ENCODE results near the gene TADA2A.

The TADA2A gene

GRCh38 chr17:37405955-37406634 is 591 bp upstream of the TADA2A start (continued):
- TF ChIP-seq PRDM4 (tag by site-specific recombination; IDR thresholded peaks at IDR 0.05) (no peak), WT1 (tag by site-specific recombination; IDR thresholded peaks at IDR 0.05) (peak; percentile 30; the same call in 1 of the 2 replicates), SCRT2 (tag by site-specific recombination; IDR thresholded peaks at IDR 0.05) (peak; percentile 94), ZBTB20 (tag by site-specific recombination; IDR thresholded peaks at IDR 0.05) (peak; percentile 67), ZSCAN16 (tag by site-specific recombination; IDR thresholded peaks at IDR 0.05) (0 out of 2 replicates have a peak, but pooled peaks have one; percentile 22), ZNF843 (tag by site-specific recombination; IDR thresholded peaks at IDR 0.05) (0 out of 2 replicates have a peak, but pooled peaks have one; percentile 12), ZBTB17 (tag by site-specific recombination; IDR thresholded peaks at IDR 0.05) (peak; percentile 37; the same call in 1 of the 2 replicates), ZXDB (tag by site-specific recombination; IDR thresholded peaks at IDR 0.05) (0 out of 2 replicates have a peak, but pooled peaks have one; percentile 51), CTCF (tag by site-specific recombination; IDR thresholded peaks at IDR 0.05) (0 out of 2 replicates have a peak, but pooled peaks have one; percentile 19), SCRT1 (tag by site-specific recombination; IDR thresholded peaks at IDR 0.05; ENCODE audit: borderline replicate concordance) (peak; percentile 69), ZNF768 (tag by site-specific recombination; IDR thresholded peaks at IDR 0.05) (no peak), REST (tag by site-specific recombination; IDR thresholded peaks at IDR 0.05) (0 out of 2 replicates have a peak, but pooled peaks have one; percentile 47), ZNF501 (tag by site-specific recombination; IDR thresholded peaks at IDR 0.05) (peak; percentile 67), ZNF664 (tag by site-specific recombination; IDR thresholded peaks at IDR 0.05) (0 out of 2 replicates have a peak, but pooled peaks have one; percentile 21), ZNF114 (tag by site-specific recombination; IDR thresholded peaks at IDR 0.05) (no peak), ZNF2 (tag by site-specific recombination; IDR thresholded peaks at IDR 0.05) (peak; percentile 76; the same call in 1 of the 2 replicates), ZSCAN18 (tag by site-specific recombination; IDR thresholded peaks at IDR 0.05) (no peak), ZNF514 (tag by site-specific recombination; IDR thresholded peaks at IDR 0.05) (no peak), ZBTB7A (tag by site-specific recombination; IDR thresholded peaks at IDR 0.05; ENCODE audit: low read depth) (0 out of 2 replicates have a peak, but pooled peaks have one; percentile 13), KLF7 (tag by site-specific recombination; IDR thresholded peaks at IDR 0.05; ENCODE audit: borderline replicate concordance) (0 out of 2 replicates have a peak, but pooled peaks have one; percentile 46), ZBTB11 (tag by site-specific recombination; conservative IDR thresholded peaks at IDR 0.05; ENCODE audit: low read depth) (peak; percentile 41; the same call in 1 of the 2 replicates)

Data from HEK293 (cell line).